ENCODE results near the gene SPTBN5.

DNA sequence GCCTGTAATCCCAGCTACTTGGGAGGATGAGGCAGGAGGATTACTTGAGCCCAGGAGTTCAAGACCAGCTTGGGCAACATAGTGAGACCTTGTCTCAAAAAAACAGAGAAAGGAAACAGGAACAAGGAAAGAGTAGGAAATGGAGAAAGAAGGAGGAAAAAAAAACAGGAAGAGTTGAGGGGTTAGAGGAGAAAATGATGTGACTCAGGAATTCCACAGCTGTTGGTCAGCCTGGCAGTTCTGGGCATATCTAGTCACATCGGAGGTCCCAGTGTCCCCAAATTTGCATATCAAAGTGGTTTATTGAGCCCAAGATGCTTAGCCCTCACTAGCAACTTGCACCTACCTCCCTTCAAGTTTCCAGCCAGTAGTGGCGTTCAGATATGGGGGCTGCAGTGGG lies 84.7 kb downstream of the SPTBN5 start:
- TF ChIP-seq, protein P1, sequence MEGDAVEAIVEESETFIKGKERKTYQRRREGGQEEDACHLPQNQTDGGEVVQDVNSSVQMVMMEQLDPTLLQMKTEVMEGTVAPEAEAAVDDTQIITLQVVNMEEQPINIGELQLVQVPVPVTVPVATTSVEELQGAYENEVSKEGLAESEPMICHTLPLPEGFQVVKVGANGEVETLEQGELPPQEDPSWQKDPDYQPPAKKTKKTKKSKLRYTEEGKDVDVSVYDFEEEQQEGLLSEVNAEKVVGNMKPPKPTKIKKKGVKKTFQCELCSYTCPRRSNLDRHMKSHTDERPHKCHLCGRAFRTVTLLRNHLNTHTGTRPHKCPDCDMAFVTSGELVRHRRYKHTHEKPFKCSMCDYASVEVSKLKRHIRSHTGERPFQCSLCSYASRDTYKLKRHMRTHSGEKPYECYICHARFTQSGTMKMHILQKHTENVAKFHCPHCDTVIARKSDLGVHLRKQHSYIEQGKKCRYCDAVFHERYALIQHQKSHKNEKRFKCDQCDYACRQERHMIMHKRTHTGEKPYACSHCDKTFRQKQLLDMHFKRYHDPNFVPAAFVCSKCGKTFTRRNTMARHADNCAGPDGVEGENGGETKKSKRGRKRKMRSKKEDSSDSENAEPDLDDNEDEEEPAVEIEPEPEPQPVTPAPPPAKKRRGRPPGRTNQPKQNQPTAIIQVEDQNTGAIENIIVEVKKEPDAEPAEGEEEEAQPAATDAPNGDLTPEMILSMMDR (IDR thresholded peaks at IDR 0.05), result no peak
- TF ChIP-seq POLR2A (IDR thresholded peaks at IDR 0.05), result no peak
